HPDE6-E6E7 (cell line): Measurements from ENCODE around the gene C10orf90.

Source experiments
- DNase-seq: peaks from one replicate; pipeline ENCODE4 v3.0.0; 2011; ENCODE audit warnings: missing footprints; ENCODE audit errors: extremely low spot score

C10orf90 gene

DNA sequence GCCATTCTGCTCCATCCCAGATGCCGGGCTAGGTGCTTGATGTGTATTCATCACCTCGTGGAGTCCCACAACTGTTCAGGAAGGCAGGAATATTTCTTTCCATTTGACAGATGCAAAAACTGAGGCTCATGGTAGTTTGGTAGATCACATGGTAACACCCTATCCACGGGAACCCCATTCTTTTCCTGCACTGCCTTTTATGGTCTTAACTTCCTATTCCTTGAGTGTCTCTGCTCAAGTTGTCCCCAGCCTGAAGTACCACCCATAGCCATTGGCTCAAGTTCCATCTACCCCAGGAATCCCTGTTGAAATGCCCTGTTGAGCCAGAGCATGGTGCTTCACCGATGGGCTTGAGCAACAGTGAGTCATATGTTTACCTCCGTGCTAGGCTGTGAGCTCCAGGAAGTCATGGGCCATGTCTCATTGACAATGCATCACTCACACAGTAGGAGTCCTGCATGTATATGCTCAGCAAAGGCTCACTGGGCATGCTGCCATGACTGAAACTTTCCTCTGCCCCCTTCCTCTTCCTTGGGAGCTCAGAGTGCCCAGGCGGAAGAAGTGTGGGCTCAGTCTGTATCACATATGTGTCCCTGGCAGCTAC lies 210.5 kb downstream of the C10orf90 start:
- no peak for DNase-seq

DNA sequence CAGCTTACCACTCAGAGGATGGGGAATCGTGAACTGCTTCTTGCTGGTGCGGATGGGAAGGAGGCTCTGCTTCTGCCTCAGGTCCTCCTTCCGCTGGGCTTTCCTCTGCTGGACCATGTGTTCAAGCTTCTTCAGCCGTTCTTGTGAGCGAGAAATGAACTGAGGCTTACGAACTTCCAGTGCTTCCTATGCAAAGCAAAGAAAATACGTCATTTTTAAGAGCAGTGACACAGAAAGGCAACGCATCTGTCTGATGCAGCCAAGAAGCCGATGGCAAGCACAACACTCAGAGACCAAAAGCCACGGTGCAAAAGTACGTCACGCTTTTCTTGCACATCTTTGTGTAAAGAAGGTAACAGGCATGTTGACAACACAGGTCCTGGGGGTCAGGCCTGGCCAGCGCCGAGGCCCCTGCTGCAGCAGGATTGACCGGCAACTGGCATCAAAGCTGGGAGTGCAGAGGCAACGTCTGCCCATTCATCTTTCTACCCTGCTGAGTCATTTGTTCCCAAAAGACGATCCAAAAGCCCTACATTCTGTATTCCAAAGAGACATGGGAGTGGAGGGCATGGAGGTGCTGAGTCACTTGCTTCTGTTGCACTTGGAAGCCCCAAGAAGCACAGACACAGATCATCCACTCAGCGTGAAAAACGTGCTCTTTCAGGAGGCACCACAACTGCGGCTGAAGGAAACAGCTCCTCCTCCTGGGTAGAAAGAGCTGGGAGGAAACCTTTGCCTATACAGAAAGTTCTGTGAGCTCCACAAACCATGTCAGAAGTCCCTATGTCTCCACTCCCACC lies 211.3 kb downstream of the C10orf90 start:
- no peak for DNase-seq

DNA sequence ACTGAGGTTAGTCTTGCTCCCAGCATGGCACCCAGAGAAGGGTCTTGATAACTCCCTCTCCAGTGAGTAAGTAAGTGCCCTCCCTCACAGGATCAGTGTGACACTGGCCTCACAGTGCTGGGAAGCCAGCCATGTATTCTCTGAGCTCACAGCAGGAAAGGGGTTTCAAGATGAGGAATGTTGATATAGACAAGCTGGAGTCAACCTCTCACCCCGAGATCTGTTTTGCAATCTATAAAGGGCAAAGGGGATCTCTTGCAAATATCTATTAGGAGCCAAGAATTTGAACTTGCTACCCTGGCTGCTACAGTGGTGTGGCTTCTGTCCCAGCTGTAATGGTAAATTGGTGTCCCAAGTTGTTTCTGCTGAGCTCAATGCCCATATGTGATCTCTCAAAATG lies 212.0 kb downstream of the C10orf90 start:
- no peak for DNase-seq

DNA sequence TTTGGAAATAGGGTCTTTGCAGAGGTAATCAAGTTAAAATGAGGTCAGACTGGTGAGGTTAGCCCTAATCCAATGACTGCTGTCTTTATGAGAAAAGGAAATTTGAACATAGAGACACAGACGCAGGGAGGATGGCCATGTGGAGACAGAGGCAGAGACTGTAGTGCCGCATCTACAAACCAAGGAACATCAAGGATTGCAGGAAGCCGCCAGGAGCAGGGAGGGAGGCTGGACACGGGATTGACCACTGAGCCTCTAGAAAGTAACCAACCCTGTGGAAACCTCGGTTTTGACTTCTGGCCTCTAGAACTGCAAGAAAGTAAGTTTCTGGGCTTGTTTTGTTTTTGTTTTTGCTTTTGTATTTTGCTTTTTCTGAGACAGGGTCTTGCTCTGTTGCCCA lies 213.9 kb downstream of the C10orf90 start:
- DNase-seq: no peak

DNA sequence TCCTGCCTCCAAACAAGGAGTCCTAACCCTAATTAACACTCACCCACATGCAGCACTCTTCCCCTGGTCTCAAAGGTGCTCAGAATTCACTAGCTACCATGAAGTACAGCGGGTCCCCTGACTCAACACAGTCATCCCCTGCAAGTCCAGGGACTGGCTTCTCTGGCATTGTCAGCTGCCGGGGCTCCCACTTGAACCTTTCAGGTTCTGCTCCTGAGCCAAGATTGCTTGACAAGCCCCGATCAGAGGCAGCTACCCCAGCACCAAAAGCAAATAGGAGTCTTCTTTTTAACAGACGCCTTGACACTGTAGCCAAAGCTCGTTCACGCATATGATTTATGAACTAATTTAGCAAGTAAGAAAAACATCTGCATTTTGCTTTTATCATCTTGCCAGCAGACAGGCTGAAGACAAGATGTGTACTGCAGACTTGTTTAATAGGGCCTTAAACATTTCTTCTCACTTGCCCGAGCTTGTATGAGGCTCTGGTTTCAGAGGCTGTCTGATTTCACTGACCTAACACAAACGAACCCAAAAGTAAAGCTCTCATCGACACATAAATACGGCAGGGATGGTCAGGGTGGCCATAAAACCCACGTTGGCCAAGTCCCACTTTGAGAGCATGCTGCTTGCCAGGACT lies 214.6 kb downstream of the C10orf90 start:
- no peak for DNase-seq

DNA sequence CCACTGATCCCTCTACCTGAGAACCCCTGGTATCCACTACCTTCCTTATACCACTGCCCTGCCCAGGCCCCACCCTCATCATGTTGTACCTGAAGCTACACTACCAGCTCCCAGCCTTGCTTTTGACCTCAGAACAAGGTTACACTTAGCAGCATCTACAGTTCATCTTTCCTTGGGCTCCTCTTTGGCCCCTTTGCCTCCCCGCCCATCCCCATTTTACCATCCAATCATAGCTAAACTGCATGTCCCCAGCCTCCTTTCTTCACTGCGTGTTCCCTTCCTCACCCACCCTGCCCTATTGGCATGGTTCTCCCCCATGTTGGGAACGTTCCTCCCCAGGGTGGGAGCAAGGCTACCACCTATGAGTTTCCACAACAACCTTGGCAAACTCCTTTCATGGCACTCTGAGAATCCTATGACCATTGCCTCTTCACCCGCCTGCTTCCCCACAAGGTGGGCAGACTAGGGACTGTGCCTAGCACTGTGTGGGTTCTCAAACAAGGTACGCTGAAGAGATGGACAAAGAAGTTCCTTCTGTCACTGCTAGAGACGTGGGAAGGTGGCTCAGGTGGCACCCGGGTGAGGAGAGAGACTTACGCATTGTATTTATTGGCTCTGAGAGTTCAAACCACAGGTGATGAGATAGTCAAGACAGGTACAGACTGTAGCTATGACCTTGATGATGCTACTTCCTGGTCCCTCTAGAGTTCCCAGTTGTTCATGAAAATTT lies 215.3 kb downstream of the C10orf90 start:
- DNase-seq: no peak

DNA sequence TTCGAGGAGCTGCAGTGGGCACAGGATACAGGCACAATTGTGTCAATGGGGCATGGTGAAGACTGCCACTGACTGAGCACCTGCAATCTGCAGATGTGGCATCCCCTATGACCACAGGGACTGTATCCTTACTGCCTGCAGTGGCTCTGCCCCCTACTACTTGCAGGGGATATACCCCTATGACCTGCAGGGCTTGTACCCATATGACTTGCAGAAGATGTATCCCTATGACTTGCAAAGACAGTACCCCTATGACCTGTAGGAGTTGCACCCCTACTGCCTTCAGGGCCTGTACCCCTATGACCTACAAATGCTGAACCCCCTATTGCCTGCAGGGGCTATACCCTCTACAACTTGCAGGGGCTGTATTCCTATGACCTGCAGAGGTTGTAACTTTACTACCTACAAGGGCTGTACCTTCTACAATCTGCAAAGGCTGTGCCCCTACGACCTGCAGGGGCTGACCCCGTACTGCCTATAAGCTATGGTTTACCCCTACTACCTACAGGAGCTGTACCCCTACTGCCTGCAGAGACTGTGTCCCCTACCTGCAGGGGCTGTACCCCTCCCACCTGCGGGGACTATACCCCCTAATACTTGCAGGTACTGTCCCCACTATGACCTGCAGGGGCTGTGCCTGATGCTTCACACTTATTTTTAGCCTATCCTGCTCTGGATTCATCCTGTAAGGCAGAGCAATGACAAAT lies 216.3 kb downstream of the C10orf90 start:
- DNase-seq: no peak

DNA sequence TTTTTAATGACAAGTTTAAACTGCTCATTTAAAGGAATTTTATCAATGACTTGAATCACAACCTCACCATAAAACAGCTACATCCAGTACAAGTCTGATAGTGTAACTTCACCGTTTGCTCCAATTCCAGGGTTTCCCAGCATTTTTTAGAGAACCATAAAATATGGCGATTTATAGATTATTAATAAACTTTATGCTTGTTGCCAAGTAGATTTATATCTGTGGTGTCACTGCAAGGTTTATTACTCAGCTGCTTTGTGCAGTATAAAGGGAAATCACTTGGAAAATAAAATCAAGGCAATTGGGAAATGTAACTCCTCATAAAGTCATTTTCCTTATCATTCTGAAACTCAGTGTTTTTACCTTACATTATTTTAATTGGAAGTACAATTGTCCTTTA lies 218.2 kb downstream of the C10orf90 start:
- no peak for DNase-seq

DNA sequence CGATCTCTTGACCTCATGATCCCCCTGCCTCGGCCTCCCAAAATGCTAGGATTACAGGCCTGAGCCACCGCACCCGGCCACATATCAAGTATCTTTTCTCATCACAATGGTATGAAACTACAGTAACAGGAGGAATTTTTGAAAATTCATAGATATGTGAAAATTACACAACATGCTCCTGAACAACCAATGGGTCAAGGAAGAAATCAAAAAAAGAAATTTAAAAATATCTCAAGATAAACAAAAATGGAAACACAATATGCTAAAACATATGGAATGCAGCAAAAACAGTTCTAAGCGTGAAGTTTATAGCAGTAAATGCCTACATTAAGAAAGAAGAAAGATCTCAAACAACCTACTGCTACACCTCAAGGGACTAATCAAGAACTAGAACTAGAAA lies 222.4 kb downstream of the C10orf90 start:
- no peak for DNase-seq

DNA sequence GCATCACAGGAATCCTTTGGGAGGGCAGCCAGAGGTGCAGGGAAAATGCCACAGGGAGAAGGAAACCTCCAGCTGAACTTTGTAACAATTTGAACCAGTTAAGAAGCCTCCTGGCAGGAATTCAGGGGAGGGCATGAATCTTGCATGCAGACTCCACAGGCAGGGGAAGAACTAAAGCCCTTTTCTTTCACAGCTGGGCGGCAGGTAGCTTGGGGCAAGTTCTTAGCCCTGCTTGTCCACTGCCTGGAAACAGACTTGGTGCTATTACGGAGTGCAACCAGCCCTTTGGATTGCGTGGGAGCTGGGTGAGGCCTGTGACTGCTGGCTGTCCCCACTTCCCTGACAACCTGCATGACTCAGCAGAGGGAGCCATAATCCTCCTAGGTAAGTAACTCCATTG lies 230.6 kb downstream of the C10orf90 start:
- no peak for DNase-seq

DNA sequence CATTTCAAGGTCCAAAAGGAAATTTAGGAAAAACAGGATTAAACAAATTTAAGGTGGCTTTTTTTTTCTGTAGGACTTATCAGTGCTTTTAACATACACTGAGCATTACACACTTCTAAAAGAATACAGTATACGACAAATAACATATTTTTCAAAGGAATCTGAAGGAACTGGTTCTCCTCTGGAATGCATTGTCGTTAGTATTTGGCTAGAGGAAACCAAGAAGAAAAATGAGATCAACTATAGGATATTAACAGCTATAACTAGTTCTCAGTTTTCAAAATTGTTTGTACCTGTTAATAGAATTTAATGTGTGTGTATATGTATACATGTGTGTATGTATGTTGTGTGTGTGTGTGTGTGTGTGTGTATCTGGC lies 232.1 kb downstream of the C10orf90 start:
- DNase-seq: no peak

DNA sequence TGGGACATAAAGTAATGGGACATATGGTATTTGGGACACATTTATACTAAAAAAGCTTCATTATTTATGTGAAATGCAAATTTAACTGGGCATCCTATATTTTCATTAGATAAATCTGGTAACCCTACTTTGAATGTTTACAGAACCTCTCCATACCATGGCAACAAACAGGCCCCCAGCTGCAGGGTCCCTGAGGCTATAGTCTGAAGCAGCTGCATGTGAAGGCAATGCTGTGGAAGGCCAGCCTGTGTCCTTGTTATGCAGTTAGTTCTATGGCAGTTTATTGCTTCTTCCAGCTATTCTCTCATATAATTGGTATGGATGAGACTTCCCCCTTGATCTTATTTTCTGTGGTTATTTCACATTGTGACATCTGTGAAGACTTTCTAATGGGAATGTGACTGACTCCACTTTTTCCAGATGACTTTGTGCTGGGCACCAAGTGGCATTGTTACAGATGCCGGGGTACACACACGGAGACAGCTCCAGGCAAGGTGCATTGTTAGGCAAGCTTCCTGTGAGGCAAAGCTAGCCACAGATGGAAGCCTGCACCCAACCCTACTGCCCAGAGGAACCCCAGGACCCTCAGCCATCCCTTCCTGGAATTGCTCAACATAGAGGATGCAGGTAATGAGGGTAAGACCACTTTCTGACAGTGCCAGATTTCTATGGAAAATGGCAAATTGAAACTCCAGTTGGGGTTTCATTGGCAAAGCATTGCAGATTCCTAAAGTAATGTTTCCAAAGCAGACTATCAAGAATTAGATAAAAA lies 232.7 kb downstream of the C10orf90 start:
- no peak for DNase-seq

DNA sequence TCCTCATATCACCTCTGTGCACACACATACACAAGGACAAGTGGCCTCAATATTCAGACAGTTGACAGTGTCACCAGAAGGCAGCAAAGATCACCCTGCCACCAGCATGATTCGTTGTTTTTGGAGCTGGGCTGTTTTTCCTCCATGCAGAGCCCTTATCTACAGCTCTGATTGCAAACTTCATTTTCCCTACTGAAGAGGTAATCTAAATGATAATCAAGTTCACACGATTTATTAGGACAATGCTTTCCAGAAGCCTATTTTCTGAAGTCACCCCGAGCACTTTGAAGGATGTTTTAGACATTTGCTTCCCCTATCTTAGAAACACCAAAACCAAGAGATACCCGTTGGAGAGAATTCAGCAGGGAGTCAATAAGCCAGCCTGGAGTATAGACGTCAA lies 236.3 kb downstream of the C10orf90 start:
- no peak for DNase-seq

DNA sequence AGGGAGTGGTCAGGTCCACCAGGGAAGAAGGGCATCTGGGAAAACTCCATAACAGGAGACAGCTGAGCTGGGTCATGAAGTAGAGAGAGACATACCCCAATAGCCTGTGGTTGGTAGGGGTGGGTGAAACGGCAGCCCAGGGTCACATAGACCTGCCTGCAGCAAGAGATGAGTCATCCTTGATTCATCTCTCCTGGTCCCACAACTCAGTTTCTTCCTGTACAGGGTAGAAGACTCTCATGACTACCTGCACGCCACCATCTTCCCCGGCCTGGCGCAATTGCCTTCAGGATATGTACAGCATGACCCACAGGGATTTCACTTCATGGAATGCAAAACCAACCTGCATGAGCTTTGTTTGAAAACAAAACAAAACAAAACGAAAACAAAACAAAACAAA lies 237.1 kb downstream of the C10orf90 start:
- DNase-seq: no peak

DNA sequence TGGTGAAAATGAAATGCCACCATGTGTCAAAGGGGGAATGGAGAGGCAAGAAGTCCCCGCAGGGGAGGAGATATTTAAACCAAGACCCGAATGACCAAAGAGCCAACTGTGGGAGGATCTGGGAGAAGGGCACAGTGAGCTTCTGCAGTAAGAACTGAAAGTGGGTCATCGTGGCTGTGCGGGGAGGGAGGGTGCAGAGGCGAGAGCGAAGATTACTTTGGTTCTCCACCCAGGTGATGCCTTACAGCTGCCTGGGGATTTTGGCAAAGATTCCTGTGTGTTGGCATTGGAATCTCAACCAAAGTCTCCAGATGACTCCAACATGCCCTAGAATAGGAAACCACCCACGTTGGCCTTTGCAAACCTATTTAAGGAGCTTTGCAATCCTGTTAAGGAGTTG lies 238.0 kb downstream of the C10orf90 start:
- no peak for DNase-seq

DNA sequence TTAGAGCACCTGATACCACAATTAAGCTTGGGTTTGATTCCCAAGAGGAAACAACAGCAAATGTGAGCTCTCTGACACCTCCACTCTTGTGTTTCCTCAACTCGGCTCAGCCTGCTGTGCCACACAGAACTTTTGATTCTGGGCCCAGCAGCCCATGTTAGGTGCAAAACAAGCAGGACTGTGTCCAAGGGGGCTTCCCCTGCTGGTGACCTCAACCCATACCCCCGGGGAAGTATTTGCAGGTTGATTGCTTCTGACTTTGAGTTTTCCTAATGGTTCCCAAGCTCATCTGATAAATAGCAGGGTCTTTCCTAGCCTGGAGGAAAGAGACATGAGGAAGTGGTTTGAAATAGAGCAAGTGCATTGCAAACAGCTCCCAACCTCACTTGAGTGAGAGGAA lies 238.7 kb downstream of the C10orf90 start:
- DNase-seq: no peak

DNA sequence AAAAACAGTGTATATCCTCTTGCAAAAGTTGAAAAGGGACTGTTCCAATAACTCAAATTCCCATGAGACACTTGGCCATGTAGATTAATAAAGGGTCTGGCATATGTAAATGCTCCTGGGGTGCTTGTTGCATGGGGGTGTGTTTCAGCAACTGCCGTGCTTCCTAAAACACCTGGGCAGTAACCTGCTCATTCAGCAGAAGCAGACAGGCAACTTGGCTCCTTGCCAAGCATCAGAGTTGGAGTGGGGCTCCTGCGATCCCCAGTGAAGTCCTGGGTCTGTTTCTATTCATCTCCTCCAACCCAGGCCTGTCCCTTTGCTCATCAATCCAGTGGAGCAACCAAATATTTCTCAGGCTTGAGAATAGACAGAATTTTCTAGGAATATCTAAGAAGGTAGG lies 240.0 kb downstream of the C10orf90 start:
- DNase-seq: no peak

DNA sequence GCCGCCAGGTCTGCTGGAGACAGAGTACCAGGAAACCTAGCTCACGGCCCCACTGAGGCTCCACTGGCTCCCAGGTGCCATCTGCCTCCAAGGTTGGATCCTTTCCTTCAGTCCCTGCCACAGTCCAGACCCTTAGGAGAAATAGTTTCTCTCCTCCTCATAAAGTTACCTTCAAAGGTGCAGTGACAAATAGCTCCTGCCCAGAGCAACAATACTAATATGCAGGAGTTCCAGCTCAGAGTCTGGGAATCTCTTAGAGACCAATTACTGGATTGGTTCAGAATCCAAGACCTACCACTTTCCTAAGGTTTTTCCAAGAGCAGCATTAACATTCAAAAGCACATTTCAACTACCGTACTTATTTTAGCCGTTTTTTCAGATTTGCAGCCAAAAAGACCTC lies 241.2 kb downstream of the C10orf90 start:
- DNase-seq: no peak

DNA sequence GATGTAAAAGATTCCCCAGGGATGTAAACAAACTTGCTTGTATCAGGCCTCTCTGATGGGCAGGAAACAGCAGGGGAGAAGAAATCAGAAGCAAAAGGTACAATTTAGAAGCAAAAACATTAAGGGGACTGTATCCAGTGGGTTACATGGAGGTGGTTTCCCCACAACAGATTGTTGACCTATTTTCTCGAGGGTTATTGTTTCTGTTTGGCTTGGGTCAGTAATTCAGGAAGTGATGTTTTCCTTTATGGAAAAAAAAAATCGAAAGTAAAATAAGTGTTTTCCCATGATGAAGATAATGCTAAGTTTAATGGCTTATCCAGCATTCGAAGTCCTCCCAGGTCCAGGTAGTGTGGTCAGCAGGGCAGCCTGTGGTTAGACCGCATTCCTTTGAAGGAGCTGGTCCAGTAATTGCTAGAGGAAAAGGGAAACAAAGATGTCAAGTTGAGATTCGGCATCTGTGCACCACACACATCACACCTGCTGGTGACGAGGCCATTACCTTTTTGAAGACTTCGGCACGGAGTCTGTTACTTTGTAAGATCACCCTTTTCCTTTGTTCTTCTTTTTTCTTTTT lies 244.9 kb downstream of the C10orf90 start:
- no peak for DNase-seq

DNA sequence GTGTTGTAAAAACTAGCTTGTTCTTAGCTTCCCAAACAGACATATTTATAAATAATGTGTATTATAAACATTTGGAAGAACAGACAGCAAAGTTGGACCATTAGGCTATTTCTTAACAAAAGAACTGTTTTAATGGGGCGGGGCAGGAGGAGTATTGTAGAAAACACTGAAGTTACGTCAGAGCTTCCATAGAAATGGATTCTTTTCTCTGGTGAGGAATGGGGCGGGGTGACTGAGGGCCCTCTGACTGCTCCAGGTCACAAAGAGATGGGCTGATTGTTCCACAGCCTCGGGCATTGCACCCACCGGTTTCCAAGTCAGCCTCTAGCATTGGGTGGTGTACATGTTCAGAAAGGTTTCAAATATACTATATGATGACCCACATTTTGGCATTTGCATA lies 245.5 kb downstream of the C10orf90 start:
- no peak for DNase-seq
